ENCODE measurements around the gene PRELID2.
"Not testable (repeated sequence)": the region's sequence is repeated elsewhere in the genome, so short reads cannot be mapped to it uniquely, and the experiment has no call there.

PRELID2 gene

DNA sequence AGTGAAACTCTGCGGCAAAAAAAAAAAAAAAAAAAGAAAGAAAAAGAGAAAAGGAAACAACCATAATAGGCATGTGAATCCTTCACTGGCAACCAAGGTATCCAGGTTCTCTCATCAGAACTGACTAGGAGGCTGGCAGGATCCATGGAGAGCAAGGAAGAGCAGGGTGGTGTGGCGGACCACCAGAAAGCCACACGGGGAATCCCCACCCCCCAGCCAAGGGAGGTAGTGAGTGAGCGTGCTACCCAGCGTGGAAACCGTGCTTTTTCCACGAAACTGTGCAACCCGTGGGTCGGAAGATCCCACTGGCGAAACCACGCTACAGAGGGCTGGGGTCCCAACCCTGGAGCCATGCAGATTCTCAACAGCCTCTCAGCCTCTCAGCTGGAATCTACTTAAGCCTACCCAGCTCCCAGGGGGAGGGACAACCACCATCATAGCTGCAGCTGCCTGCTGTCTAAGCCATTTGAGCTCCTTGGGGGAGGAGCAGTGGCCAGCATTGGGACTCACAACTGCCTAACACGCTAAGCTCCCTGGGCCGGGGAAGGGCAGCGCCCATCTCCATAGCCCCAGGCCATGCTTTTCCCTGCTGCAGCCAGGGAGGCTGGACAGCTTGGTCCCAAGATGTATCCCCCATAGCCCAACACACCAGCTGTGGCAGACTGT lies 91.6 kb downstream of the PRELID2 start:
- no peak for DNase-seq (ENCODE audit: low read depth in 2 of 2)

- no peak for DNase-seq (ENCODE audit: low read depth in 2 of 2)
Measured at GRCh38 chr5:145739843-145740242, 95.3 kb downstream of the PRELID2 start.

DNA sequence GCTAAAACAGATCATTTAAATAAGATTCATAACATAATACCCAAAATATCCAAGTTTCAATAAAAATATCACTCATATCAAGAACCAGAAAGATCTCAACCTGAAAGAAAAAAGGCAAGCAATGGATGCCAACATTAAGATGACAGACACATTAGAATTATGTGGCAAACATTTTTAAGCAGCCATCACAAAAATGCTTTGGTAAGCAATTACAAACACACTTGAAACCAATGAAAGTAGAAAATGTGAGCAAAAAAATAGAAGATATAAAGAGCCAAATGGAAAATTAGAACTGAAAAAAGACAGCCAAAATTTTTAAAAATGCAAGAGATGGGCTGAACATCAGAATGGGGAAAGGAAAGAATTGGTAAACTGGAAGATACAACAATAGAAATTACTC lies 96.9 kb downstream of the PRELID2 start:
- DNase-seq (ENCODE audit: low read depth in 2 of 2), result no peak

- DNase-seq (ENCODE audit: low read depth in 2 of 2), result no peak
Measured at GRCh38 chr5:145737578-145737977, 97.6 kb downstream of the PRELID2 start.

DNA sequence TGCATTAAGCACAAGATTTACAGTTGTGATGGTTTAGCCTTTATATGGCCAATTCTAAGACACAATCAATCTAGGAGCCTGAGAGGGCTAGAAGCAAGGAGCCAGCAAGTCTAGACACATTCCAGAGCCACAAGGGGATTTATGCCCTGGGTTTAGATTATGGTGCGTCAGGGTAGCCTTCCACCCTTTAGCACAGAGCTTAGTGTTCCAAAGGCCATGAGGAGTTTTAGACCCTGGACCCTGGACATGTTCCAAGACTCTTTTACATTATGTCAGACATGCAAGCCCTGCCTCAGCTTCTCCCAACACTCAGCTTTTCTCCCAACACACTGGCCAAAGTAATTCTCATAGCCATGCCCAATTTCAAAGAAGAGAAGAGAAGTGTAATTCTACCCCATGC lies 105.2 kb downstream of the PRELID2 start:
- not testable (repeated sequence) for DNase-seq (ENCODE audit: low read depth in 2 of 2)

DNA sequence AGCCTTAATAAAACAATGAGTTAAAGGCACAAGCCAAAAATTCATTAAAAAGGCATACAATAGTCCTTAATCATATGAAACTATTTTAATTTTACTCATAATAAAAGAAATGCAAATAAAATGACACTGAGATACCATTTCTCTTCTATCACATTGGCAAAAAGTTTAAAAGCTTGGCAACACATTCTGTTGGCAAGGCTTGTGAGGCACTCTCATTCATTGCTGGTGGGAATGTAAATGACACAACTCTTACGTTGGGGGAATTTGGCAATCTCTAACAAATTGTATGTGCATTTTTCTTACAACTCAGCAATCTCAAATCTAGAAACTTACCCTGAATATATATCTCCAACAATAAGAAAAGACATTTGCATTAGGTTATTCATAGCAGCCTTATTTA lies 111.6 kb downstream of the PRELID2 start:
- no peak for DNase-seq (ENCODE audit: low read depth in 2 of 2)

GRCh38 chr5:145718956-145719355 lies 116.2 kb downstream of the PRELID2 start:
- DNase-seq (ENCODE audit: low read depth in 2 of 2), result no peak

- no peak for DNase-seq (ENCODE audit: low read depth in 2 of 2)
Measured at GRCh38 chr5:145715412-145715811, 119.7 kb downstream of the PRELID2 start.

- DNase-seq (ENCODE audit: low read depth in 2 of 2), result no peak
Measured at GRCh38 chr5:145712245-145712644, 122.9 kb downstream of the PRELID2 start.

- DNase-seq (ENCODE audit: low read depth in 2 of 2), result no peak
Measured at GRCh38 chr5:145711417-145711816, 123.7 kb downstream of the PRELID2 start.
